HG03354 (cell line): ENCODE results near the gene HOXC11.

Experiments used
- ATAC-seq: cut with Tn5 transposase; IDR thresholded peaks from one replicate; pipeline ENCODE4 v1.9.1; 2021; ENCODE audit warnings: mild to moderate bottlenecking; ENCODE audit not compliant: unreplicated experiment, poor library complexity, severe bottlenecking

Gene HOXC11

DNA sequence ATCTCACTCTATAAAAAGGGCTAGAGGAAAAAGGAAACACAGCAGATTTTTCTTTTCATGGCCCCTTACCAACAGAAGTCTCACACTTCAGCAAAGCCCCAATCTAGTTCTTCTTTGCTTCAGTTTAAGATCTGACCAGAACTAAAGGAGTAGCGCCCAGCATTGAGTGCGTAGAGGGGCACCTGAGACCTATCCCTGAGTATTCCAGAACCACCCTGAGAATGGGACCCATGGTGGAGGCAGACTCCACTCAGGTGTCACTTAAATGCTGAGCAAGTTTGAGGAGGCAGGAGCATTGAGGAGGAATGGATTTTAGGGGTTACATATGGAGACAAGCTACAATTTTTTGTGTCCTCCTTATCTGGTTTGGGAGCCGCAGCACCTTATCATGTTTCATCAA lies 1.8 kb upstream of the HOXC11 start:
- ATAC-seq = no peak

DNA sequence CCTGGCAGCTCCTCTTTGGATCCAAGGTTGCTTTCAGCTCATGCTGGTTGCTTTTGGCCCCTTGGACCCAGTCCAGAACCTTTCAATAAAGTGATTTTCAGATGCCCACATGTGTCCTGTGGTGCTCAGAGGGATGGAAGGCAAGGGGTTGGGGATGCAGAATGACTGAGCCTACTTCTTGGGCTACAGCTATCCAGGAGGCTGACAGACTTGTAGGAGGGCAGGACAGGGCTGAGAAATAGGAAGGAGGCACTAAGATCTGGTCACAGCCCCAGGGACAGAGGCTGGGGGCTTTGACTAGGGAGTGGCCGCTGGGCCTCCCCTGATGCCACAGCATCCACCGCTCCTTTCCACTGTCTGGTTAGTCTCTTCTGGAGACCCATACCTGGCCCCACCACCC lies 1.2 kb upstream of the HOXC11 start:
- no peak for ATAC-seq

DNA sequence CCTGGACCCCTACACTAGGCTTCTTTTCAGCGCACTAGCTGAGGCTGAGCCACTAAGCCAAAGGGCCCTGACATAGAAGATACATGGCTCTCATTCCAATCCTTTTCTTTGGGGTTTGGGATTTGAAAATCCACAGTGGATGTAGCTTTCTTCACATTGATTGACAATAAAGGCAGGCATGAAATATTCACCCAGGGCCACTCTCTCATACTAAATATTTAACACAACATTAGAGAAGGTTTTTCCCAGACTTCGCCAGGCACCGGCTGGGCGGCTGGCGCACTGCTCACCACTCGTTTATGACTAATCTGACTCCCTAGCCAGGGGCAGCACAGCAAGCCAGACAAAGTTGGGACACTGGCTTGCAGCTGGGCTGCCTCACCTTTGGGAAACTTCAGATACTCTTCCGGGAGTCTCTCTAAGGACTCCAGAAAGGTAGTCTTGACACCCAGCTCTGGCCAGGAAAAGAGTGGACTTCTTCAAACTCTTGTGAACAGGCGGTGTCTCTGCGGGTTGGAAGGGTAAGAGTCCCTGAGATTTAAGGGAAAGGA lies 699 bp upstream of the HOXC11 start:
- ATAC-seq = no peak

DNA sequence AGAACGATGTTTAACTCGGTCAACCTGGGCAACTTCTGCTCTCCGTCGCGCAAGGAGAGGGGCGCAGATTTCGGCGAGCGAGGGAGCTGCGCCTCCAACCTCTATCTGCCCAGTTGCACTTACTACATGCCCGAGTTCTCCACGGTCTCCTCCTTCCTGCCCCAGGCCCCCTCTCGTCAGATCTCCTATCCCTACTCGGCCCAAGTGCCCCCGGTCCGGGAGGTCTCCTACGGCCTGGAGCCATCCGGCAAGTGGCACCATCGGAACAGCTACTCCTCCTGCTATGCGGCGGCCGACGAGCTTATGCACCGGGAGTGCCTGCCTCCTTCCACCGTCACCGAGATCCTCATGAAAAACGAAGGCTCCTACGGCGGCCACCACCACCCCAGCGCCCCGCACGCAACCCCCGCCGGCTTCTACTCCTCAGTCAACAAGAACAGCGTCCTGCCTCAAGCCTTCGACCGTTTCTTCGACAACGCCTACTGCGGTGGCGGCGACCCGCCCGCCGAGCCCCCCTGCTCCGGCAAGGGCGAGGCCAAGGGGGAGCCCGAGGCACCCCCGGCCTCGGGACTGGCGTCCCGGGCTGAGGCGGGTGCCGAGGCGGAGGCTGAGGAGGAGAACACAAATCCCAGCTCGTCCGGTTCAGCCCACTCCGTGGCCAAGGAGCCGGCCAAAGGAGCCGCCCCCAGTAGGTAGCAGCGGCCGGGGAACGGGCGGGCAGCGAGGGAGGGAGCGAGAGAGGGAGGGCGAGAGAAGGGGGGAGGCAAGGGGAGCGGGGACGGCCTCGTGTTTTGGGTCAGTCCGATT lies 513 bp downstream of the HOXC11 start:
- no peak for ATAC-seq

DNA sequence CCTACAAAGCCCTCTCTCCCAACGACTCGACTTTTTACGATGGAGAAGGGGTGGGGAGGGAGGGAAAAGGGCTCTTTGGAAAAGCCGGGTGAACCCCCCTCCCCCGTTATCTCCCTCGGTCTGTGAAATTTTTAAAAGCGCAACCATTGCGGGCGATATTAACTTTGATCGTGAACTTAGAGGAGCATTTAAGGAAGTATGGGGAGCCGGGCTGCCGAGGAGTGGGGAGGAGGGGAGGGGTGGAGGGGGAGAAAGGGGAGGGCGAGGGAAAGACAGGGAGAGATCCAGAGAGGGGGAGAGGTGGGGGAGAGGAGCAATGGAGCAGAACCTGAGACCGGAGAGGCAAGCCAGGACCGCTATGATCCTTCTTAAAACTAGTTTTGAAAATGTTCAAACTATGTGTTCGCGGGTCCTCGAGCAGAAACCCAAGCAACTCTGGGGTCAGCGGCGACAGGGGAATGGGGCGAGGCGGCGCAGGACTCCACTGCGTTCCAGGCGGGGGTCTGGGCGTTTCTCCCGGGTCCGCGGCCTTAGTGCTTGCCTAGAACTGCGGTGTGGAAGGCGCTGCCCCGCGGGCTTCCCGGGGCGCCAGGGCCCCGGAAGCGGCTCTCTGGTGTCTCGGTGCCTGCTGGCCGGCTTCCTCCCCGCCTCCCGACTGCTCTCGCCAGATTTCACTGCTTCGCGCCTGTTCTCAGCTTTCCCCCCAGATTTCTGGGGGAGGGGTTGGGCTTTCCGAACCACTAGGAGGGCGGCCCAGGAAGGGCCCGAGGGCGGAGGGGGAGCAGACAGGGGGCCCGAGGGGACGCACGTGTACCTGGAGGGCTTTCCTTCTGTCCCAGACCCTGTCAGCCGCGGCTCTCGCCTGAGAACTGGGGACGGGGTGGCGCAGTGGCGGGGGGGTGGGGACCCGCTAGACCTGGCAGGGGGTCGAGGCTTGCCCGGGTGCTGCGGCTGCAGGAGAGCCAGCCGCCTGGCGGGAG lies 1.4 kb downstream of the HOXC11 start, which contains the start of gene HOTAIR:
HOTAIR (minus strand) TSS at position 871 of the 980 bp plus-strand sequence.
- ATAC-seq = no peak

DNA sequence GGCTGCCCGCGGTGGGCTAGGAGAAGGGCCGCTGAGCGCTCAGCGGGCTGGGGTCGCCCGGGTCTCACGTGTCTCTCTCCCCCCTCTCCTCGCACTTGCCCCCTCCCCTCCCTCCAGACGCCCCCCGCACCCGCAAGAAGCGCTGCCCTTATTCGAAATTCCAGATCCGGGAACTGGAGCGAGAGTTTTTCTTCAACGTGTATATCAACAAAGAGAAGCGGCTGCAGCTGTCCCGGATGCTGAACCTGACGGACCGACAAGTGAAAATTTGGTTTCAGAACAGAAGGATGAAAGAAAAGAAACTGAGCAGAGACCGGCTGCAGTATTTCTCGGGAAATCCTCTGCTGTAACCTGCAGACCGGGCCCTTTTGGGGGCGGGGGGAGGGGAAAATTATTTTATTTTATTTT lies 2.1 kb downstream of the HOXC11 start:
- ATAC-seq = no peak

DNA sequence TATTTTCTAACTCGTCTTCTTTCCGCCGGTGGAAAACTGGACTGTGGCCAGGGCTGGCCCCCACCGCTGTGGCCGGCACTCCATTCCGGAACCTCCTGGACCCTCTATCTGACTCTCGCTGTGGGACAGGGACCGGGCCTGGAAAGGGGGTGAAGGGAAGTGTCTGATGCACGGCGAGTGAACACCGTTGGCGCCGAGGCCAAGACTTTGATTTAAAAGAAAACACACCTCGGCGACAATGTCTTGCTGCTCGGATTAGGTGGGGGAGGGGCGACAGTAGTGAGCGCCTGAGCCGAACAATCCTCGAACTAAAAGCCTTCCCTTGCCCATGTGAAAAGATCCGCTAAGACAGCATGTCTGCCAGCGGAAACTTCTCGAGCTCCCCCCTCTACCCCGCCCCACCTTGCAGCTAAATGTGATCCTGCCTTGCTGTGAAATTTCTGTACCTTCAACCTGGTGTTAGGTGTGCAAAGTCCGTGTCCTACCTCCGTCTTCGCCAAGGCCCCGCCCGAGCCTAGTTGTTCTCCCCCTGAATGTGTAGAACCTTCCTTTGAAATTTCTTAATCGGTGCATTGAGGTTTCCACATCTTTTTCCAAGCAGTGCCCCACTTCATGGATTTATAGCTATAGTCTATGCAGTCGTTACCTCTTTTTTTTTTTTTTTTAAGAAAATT lies 2.7 kb downstream of the HOXC11 start:
- ATAC-seq = no peak

DNA sequence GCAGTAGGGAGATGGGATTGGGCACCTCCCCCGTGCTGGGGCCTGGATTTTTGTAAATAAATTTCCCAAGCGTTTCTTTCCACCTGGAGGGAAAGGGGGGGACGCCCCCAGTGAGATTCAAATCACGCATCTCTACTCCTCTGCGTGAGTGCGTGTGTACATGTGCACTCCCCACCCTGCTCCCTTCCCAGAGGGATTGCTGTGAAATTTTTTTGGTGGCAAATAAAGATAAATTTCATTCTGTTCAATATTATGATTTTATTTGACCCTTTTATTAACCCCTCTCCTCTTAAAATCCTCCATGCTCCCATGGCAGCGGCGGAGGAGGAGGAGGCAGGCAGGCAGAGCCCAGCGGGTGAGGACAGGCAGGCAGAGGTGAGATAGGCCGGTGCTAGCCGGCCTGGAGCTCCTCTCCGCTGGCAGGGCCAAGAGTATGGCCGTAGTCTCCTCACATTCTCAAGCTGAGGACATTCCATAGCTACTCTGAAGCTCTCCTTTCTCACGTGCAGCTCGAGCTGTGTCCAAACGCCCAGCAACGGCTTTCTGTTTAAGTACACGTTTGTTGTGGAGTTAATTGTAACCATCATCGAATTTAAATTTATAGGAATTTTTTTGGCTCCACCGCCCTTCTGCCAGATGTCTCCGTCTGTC lies 3.4 kb downstream of the HOXC11 start:
- ATAC-seq = no peak

DNA sequence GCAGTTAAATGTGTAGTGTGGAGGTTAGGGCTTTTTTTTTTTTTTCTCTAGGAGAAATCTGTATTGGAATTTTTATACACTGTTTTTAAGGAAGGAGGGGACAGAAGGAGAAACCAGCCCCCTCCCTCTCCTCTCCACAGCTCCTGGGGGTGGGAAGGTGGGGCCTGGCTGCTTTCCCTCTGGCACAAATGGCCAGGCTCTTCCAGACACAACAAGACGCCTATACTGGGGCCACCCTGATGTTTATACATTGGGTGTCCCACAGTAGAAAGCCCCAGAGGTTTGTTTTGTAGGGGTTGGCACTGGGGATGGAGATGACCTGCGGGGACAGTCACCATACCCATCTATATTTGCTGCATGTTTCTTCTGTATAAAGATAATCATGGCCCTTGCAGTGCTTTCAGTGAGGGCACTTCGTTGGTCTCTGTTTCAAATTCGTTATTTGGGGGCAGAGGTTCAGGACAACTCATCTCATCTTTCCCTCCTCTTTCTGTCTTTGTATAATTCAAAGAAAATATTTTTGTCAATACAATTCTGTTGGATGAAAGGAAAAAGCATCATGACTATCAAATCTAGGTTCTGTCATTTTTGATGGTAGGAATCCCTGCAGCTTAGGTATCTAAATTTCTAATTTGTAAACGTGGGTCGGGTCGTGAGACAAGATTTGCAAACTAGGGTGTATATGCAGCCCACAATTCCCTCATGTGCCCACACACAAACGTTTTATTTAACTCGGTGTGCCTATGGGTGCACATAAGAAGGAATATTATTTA lies 4.1 kb downstream of the HOXC11 start:
- no peak for ATAC-seq

DNA sequence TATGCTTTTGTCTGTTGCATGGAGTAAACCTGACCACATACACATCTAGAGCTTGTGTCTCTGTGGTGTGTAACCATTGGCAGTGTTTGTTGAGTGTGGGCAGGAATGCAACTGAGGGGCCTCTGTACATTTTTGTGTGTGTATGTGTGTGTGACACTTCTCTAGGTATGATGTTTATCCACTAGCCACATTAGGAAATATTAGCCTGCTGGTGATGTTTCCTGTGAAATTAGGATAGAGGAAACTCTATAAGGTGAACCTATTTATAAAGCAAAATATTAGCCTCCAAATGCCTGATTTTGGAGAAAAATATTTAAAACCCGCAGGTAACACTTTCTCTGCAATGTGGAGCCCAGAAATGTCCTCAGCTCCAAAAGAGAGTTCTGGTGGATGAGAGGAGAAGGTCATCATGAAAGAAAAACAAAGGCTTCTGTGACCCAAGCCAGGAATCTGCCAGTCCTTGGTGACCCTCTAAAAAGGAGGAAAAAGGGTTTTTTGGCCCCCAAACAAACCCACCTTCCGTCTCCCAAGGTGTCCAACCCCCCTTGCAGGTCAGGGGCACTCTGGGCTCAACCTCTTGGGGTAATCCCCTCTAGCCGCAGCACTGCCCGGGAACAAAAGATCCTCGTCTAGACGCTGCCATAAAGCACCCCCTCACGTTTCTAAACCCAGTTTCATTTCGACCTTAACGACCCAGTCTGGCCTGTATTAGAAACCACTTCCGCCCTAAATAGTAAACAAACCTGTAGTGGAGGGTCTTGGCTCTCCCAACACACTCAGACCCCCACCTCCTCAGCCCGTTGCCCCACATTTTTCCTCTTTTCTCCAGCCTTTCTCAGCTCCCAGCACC lies 4.9 kb downstream of the HOXC11 start:
- no peak for ATAC-seq

DNA sequence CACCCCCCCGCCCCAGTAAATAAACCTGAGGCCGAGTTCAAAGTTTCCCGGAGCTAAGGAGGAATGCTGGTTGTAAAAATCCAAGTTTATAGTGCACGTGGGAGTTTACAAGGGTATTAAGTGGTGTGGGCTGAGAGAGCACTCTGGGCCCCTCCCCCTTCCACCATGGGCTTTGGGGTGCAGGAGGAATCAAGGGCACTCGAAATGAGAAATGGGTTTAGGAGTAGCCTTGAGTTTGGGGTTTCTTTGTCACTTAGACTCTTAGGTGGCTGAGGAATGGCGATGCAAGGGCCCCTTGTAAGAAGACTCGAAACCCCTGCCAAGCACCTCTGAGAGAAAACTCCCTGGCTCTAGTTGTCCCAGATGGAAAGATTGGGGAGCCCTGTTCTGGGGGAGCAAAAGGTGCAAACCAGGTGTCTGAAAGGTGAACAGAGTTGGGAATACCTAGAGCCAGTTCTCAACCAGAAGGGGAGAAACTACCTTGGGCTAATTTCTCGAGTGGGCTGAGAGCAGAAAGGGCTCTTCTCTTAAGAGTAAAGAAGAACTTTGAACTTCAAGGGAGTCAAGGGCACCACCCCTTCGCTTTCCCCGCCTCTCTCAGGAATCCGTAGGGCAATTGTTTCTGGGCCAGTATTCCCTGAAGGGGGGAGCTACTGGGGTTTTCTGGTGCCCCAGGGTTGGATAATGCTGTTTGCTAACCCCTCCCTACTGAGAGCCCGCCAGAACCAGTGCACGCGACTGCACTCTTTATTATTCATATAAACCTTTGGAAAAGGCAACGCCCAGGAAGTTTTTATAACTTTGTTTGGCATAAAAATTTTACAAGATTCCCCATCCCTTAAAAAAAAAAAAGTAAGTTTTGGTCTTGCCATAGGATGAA lies 5.8 kb downstream of the HOXC11 start:
- ATAC-seq = no peak

DNA sequence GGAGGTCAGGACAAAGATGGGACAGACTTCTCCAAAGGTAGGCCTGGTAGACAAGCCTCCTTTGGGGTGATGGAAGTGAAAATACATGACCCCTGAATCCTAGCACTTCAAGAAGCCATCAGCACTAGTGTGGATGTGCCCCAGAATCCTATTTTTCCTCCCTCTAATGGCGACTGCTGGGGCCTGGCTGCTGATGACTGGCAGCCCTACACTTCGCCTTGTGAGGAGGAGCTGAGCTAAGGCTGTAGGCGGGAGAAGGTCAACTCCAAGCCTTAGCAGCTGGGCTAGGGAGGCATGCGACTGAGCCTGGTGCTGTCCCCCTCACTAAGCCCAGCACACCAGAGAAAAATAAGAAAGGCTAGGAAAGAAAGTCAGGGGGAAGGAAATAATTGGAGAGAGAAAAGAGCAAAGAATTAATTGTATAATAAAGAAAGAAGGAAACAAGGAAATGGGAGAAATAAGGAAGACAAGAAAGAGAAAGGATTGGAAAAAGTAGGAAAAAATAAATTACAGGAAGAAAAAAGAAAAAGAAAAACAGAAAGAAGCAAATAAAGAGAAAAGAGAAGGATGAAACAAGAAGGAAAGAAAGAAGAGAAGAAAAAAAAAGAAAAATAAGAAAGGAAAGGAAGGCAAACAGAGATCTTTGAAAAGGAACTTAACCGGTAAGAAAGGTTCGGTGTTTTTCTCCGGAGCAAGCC lies 7.3 kb downstream of the HOXC11 start:
- ATAC-seq = no peak

DNA sequence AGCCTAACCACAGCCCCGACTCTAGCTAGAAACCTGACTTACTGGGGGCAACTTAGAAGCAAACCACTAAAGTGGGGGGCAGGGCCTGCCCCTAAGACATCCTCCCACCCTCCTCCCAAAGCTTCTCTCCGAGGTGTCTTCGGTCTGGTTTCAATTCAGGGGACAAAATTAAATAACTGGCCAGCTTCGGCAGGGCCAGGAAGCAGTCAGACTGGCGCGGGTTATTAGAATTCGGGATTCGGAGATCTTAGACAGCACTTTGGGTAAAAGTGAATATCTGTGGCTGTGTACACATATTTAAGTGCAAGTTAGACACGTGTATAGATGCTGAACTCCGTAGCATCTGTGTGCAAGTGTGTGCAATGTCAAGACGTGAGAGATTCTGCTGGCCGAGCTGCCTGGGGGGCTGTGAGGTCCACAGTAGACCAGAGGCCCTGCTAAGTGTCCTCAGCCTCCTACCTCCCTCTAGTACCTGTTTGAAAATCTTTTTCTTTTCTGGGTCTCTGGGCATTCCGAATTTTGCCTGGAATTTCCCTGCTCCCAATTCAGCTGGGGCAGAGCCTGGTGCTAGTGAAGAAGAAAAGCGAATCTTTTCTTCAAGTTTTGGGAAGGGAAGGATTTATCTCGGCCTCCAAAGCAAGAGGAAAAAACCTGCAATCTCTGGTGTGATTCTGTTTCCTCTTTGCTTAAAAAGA lies 8.0 kb downstream of the HOXC11 start:
- no peak for ATAC-seq

DNA sequence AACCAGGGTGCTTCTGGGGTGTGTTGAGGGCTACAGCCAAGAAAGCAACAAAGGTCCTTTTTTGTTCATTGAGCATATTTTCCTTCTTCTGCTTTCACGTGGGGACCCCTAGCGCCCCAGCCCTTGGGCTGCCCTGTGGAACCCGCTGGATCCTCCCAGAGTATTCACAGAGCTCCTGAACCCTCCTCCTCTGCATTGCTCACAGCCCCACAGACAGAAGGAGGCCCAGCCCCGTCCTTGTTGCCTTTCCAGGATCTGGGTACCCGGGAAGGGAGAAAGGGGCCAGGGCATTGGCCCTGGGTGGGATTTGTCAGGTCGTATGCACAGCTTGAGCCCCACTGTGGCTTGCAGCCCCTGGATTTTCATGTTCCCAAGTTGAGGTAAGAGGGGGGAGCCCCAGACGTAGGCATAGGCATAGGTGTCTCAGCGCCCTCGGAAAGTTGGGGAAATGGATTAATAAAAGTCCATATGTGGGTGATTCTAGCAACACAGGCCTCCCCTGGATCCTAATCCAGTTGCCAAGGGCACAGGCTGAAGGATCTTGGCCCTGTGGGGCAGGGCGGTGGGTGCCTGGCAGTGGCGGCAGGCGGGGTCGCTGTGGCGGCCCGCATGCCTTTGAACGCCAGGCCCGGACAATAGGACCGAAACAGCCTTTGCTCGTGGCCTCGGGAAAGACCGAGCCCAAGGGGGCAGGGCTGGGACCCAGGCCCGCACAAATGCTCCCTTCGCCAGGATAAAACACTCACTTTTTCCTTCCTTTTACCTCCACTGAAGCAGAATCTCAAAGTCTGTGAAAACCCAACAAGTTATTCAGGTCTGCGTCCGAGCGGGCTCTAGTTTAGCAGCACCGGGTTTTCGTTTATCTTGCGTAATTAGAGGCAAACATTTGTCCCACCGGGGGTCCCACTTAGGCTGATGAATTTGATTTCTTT lies 9.0 kb downstream of the HOXC11 start:
- ATAC-seq = no peak
